ENCODE measurements around the gene CTNND2. TPM values are rescaled to one million over a fixed set of nuclear protein-coding genes. Genes with fewer than 3 reads are reported as not detected.

Gene CTNND2
- total and polyA plus RNA-seq, 4 donors, result 0.05 to 0.50 (median 0.27) TPM

DNA sequence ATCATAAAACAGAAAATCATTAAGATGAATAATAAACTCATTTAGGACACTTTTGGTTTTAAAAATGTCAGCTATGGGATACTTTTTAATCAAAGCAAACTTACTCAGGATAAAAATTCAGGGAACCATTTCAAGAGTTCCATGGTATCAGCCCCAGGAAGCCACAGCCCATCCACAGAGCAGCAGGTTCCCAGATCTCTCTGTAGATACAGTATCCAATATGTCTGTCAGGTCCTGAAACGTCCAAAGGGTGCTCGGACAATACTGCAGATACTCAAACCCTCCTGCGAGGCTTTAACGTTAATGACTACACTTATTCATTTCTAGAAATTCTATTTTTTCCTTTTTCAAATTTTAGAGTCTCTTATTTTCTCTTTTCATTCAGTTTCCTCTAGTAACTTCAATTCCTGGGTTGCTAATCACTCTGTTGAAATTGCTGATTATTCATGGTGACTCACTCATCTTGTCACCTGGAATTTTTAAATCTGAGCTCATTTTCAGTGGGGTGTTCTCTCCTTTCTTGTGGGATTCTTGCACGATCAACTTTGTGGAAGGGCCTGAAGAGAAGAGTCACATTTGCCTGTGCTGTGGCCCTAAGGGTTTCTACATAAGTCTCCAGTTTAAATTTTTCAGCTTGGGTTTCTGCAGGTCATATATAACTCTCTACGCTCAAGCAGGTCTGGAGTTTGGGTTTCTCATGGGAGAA is 435.8 kb downstream of the CTNND2 start:
- H3K4me1 ChIP-seq (ENCODE audit: control insufficient read depth in 4 of 4, insufficient read depth in 4 of 4, low read length in 3 of 4), result no peaks in the 10 kb centered on the region
- TF ChIP-seq NR2F2 (IDR thresholded peaks at IDR 0.05), result no peak
- no peak for TF ChIP-seq RXRA (IDR thresholded peaks at IDR 0.05)
- TF ChIP-seq, protein P1, sequence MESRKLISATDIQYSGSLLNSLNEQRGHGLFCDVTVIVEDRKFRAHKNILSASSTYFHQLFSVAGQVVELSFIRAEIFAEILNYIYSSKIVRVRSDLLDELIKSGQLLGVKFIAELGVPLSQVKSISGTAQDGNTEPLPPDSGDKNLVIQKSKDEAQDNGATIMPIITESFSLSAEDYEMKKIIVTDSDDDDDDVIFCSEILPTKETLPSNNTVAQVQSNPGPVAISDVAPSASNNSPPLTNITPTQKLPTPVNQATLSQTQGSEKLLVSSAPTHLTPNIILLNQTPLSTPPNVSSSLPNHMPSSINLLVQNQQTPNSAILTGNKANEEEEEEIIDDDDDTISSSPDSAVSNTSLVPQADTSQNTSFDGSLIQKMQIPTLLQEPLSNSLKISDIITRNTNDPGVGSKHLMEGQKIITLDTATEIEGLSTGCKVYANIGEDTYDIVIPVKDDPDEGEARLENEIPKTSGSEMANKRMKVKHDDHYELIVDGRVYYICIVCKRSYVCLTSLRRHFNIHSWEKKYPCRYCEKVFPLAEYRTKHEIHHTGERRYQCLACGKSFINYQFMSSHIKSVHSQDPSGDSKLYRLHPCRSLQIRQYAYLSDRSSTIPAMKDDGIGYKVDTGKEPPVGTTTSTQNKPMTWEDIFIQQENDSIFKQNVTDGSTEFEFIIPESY (IDR thresholded peaks at IDR 0.05), result no peak
- TF ChIP-seq EGR1 (IDR thresholded peaks at IDR 0.05; ENCODE audit: low read depth in 2 of 2), result no peak
- no peak for TF ChIP-seq ATF3 (IDR thresholded peaks at IDR 0.05)
- TF ChIP-seq GABPA (IDR thresholded peaks at IDR 0.05 in 1 of 2, conservative IDR thresholded peaks at IDR 0.05 in 1 of 2), result no peak
- TF ChIP-seq RAD21 (IDR thresholded peaks at IDR 0.05), result no peak
- TF ChIP-seq FOXA2 (IDR thresholded peaks at IDR 0.05), result no peak
- TF ChIP-seq FOXA1 (IDR thresholded peaks at IDR 0.05), result no peak
- no peak for TF ChIP-seq JUND (IDR thresholded peaks at IDR 0.05)
- no peak for TF ChIP-seq YY1 (IDR thresholded peaks at IDR 0.05)
- TF ChIP-seq HNF4A (conservative IDR thresholded peaks at IDR 0.05), result no peak
- TF ChIP-seq REST (IDR thresholded peaks at IDR 0.05), result no peak
- no peaks in the 10 kb centered on the region for H3K27me3 ChIP-seq (ENCODE audit: control insufficient read depth in 4 of 4, insufficient read depth in 4 of 4, low read length in 3 of 4)
- no peak for DNase-seq (ENCODE audit: low spot score)
- 91% methylated on average over 6 of the region's 6 CpGs for WGBS
- H3K27ac ChIP-seq (ENCODE audit: low read depth in 1 of 2, low read length in 2 of 2), result no peak overlapping the region
- no peak overlapping the region for H3K9ac ChIP-seq (ENCODE audit: low read depth in 1 of 2, low read length in 2 of 2)
- no peak overlapping the region for H3K4me3 ChIP-seq (ENCODE audit: low read depth in 1 of 3, low read length in 3 of 3)
- no peaks in the 10 kb centered on the region for H3K36me3 ChIP-seq (ENCODE audit: control insufficient read depth in 4 of 4, insufficient read depth in 3 of 4, low read depth in 1 of 4, low read length in 3 of 4)
- no peaks in the 10 kb centered on the region for H3K9me3 ChIP-seq (ENCODE audit: control insufficient read depth in 4 of 4, low read length in 3 of 4)

GRCh38 chr5:11467588-11467987 is 436.7 kb downstream of the CTNND2 start:
- WGBS, result 91% methylated on average over 2 of the region's 2 CpGs
- Histone ChIP-seq H3K9ac (ENCODE audit: low read depth in 1 of 2, low read length in 2 of 2) (no peak overlapping the region), H3K27me3 (ENCODE audit: control insufficient read depth in 4 of 4, insufficient read depth in 4 of 4, low read length in 3 of 4) (no peaks in the 10 kb centered on the region), H3K4me3 (ENCODE audit: low read depth in 1 of 3, low read length in 3 of 3) (no peak overlapping the region), H3K27ac (ENCODE audit: low read depth in 1 of 2, low read length in 2 of 2) (no peak overlapping the region), H3K9me3 (ENCODE audit: control insufficient read depth in 4 of 4, low read length in 3 of 4) (no peaks in the 10 kb centered on the region), H3K36me3 (ENCODE audit: control insufficient read depth in 4 of 4, insufficient read depth in 3 of 4, low read depth in 1 of 4, low read length in 3 of 4) (no peaks in the 10 kb centered on the region), H3K4me1 (ENCODE audit: control insufficient read depth in 4 of 4, insufficient read depth in 4 of 4, low read length in 3 of 4) (no peaks in the 10 kb centered on the region)
- DNase-seq (ENCODE audit: low spot score), result no peak
- TF ChIP-seq GABPA (IDR thresholded peaks at IDR 0.05 in 1 of 2, conservative IDR thresholded peaks at IDR 0.05 in 1 of 2), result no peak
